HG02798 (cell line): ENCODE measurements around the gene TP53RK.

Experiments used
- ATAC-seq: cut with Tn5 transposase; IDR thresholded peaks from one replicate; pipeline ENCODE4 v1.9.1; 2021; ENCODE audit warnings: mild to moderate bottlenecking; ENCODE audit not compliant: unreplicated experiment, poor library complexity

TP53RK gene

GRCh38 chr20:46666306-46666705, 22.9 kb downstream of the TP53RK start:
- ATAC-seq, result no peak

DNA sequence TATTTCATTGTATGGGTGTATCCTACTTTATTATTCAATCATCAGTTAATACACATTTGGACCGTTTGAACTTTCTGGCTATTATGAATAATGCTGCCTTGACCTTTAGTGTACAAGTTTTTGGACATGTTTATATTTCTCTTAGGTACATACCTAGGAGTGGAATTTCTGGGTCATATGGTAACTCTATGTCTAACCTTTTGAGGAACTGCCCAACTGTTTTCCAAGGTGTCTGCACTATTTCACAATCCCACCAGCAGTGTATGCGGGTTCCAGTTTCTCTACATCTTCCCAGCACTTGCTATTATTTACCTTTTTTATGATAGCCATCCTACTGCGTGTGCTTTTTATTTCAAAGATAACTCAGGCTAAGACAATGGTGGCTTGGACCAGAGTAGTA, 23.6 kb downstream of the TP53RK start:
- no peak for ATAC-seq

GRCh38 chr20:46663531-46663930, 25.7 kb downstream of the TP53RK start:
- no peak for ATAC-seq

DNA sequence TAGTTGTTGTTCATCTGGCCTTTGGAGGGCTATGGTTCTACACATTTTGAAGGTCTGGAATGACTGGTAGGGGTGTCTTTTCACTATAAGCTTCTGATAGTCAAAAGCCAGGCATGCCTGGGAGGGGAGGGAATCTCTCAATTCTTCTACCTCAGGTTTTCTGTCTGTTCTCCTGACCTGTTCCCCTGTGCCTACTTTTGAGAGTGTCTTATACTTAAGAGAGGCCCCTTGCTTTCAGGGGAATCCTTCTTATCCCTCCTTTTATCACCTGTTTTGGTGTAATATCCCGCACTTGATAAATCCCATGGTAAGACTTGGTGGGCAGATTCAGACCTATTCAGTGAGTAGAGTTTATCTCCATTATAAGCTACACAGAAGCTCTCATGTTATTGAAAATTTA, 27.6 kb downstream of the TP53RK start:
- no peak for ATAC-seq

GRCh38 chr20:46660487-46660886, 28.8 kb downstream of the TP53RK start:
- ATAC-seq, result no peak

- ATAC-seq, result no peak
Measured at GRCh38 chr20:46657618-46658017, 31.6 kb downstream of the TP53RK start.

- no peak for ATAC-seq
Measured at GRCh38 chr20:46657137-46657536, 32.1 kb downstream of the TP53RK start.

DNA sequence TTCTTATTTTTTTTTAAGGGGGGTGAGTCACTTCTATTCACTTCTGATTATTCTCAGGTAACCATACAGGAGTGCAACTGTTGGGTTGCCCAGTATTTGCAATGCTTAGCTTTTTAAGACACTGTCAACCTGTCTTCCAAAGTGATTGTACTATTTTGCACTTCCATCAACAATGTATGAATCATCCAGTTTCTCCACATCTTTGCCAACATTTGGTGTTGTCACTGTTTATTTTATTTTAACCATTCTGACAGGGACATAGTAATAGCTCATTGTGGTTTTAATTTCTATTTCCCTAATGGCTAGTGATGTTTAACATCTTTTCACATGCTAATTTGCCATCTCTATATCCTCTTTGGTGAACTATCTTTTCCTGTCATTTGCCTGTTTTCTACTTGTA, 36.5 kb downstream of the TP53RK start:
- ATAC-seq, result no peak

DNA sequence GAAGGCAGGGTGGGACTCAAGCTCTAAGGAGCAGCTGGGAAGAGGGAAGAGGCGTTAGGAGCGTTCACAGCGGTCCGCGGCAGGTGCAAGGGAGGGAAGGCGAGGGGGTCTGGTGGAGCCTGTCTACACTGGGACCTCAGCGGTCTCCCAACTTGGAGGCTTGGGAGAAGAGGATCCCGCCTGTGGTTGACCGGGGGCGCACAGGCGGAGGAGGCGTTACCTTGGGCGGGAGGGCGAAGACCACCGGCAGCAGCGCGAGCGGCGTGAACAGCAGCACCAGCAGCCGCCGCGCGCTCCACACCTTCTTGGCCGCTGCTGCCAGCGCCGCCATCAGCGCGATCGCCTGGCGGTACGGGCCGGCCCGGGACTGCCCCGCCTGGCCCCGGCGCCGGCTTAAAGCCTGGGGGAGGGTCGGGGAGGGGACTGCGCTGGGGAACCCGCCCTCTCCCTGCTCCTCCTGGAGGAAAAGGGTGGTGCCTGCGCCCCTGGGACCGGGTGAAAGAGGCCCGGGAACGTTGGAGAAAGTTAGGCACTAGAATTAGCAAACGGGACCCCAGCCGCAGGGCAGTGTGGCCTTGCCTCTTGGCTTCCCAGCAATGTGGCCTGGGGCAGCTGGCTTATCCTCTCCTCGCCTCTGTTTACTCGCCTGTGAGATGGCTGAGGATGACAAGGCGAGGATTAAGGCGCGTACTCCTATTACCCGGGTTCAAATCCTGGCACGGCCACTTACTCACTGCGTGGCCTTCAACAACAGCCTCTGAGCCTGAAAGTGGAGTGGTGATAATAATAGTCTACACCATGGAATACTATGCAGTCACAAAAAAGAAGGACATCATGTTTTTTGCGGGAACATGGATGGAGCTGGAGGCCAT, 37.9 kb downstream of the TP53RK start, which contains the start of gene SLC13A3:
Gene SLC13A3, minus strand, starts transcription at position 369 of the 872 bp plus-strand sequence. Its CDS starts 38 bp downstream, at position 331.
- ATAC-seq, result no peak

DNA sequence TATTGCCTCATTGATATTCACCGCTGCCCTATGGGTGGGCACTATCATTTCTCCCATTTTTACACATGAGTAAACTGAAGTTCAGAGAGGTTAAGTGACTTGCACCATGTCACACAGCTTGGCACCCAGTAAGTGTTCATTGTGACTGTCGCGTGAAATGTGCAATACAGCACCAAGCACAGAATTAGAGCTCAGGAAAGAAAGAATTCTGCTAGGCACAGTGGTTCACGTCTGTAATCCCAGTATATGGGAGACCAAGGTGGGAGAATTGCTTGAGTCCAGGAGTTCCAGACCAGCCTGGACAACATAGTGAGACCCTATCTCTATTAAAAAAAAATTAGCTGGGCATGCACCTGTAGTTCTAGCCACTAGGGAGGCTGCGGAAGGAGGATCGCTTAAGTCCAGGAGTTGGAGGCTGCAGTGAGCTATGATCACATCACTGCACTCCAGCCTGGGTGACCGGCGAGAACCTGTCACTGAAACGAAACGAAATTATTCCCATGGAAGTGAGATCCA, 38.6 kb downstream of the TP53RK start:
- no peak for ATAC-seq

- ATAC-seq, result no peak
Measured at GRCh38 chr20:46649965-46650542, 39.2 kb downstream of the TP53RK start.

DNA sequence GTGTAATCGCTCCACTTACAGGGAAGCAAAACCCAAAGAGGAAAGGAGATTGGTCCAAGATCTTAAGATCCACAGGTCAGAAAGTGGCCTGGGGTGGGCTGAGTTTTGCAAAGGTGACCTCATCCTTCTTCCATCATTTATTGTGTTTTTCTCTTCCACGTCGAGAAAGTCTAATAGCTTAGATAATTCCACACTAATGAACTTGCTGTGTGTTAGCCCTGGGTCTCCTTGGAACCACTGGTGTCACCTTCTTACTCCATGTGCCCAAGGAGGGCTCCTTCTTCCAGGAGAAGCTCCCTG, 39.6 kb downstream of the TP53RK start:
- no peak for ATAC-seq

DNA sequence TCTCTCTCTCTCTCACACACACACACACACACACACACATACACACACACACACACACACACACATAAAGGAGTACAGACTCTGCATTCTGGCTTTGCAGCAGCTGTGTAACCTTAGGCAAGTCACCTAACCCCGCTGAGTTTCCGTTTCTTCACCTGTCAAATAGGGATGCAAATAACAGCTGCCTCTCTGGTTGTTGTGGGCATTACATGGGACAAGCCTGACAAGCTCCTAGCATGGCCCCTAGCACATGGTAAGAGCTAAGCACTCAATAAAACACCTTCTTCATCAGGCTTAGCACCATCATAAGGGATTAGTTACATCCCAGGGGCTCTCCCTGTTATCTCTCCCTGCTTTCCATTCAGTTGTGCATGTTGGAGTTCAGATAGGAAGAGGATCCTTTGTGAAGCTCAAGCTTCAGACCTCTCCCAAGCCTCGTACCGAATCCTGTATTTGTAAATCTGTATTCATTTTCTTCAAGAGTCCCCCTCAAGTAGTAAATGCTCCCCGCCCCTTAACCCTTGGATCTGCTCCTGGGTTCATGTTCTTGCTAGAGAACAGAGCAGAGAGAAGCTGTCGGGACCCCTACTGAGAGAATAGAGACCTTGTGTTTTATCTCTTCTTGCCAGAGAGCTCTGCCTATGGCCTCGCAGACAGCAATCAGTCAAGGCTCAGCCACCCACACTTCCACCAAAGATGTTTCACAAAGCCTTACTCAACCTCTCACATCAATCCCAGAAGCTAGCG, 40.2 kb downstream of the TP53RK start:
- ATAC-seq, result no peak

- ATAC-seq, result no peak
Measured at GRCh38 chr20:46647469-46647868, 41.8 kb downstream of the TP53RK start.

- ATAC-seq, result no peak
Measured at GRCh38 chr20:46646659-46647380, 42.4 kb downstream of the TP53RK start.

- ATAC-seq, result no peak
Measured at GRCh38 chr20:46646122-46646521, 43.1 kb downstream of the TP53RK start.

DNA sequence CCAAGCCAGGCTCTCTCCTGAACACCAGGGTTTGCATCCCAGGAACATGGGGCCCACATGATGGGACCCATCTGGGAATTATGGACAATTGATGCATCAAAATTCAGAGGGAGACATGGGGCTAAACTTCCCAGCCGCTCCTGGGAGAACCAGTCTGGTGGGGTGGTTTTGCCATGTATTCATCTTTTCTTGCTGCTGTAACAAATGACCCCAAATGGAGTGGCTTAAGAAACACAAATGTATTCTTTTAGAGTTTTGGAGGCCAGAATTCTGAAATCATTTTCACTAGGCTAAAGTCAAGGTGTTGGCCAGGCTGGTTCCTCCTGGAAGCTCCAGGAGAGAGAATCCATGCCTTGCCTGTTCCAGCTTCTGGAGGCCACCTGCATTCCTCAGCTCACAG, 44.5 kb downstream of the TP53RK start:
- no peak for ATAC-seq

GRCh38 chr20:46644160-46644559, 45.1 kb downstream of the TP53RK start:
- no peak for ATAC-seq

GRCh38 chr20:46642969-46643343, 46.3 kb downstream of the TP53RK start:
- ATAC-seq, result no peak

DNA sequence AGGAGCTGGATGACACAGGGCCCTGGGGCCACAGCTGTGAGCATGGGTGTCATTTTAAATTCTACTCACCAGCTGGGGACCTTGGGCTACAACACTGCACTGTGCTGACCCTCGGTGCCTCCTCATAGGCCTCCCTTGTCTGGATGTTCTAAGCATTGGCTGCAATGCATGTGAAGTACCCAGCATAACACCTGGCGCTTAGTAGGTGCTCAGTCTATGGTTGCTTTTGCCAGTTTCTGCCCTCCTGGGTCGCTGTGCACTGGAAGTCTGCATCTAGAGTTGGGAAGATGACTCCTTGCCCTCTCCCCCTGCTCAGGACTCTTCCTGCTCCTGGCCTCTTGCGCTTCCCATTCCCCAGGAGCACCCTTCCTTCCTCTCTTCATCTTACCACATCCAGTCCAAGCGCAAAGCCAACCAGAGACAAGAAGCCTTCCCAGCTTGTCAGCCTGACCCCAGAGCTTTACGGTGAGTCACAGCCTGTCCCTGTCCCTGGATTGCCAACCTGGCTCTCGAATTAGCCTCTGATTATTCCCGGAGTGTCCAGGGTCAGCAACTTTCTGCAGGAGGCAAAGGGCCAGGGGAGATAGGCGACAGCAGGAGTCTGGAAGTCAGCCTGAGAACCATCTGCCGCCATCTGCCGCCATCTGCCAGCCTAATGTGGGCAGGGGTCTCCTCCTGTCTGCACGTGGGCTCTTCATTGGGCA, 46.8 kb downstream of the TP53RK start:
- ATAC-seq, result no peak
